ENCODE measurements around the gene ASIC4. TPM values are rescaled to one million over a fixed set of nuclear protein-coding genes. Genes with fewer than 3 reads are reported as not detected.

Gene ASIC4
- total RNA-seq, 1 donor from 2014 or later: 0.15 TPM

DNA sequence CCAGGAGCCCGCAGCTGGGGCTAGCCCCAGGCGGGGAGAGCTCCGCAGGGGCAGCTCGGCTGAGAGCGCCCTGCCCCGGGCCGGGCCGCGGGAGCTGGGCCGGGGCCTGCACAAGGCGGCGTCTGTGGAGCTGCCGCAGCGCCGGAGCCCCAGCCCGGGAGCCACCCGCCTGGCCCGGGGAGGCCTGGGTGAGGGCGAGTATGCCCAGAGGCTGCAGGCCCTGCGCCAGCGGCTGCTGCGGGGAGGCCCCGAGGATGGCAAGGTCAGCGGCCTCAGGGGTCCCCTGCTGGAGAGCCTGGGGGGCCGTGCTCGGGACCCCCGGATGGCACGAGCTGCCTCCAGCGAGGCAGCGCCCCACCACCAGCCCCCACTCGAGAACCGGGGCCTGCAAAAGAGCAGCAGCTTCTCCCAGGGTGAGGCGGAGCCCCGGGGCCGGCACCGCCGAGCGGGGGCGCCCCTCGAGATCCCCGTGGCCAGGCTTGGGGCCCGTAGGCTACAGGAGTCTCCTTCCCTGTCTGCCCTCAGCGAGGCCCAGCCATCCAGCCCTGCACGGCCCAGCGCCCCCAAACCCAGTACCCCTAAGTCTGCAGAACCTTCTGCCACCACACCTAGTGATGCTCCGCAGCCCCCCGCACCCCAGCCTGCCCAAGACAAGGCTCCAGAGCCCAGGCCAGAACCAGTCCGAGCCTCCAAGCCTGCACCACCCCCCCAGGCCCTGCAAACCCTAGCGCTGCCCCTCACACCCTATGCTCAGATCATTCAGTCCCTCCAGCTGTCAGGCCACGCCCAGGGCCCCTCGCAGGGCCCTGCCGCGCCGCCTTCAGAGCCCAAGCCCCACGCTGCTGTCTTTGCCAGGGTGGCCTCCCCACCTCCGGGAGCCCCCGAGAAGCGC, 30.6 kb upstream of the ASIC4 start:
- H3K36me3 Mint-ChIP-seq (ENCODE audit: low read depth): peaks cover 27% of the 10 kb centered on the region
- peaks cover 6% of the 10 kb centered on the region for H3K4me1 Mint-ChIP-seq (ENCODE audit: low read depth)
- no peak overlapping the region for H3K27ac Mint-ChIP-seq (ENCODE audit: unreplicated experiment)
- H3K9me3 Mint-ChIP-seq (ENCODE audit: low read depth): no peaks in the 10 kb centered on the region
- no peak for DNase-seq (ENCODE audit: low spot score)
- TF ChIP-seq CTCF (IDR thresholded peaks at IDR 0.05): no peak
- peak overlapping the region; percentile 2 for H3K4me3 Mint-ChIP-seq (ENCODE audit: unreplicated experiment)
- H3K27me3 Mint-ChIP-seq (ENCODE audit: low read depth): peaks cover 2% of the 10 kb centered on the region

GRCh38 chr2:219484343-219485200, 29.7 kb upstream of the ASIC4 start:
- Mint-ChIP-seq H3K27me3 (ENCODE audit: low read depth) (peaks cover 2% of the 10 kb centered on the region), H3K4me1 (ENCODE audit: low read depth) (peaks cover 6% of the 10 kb centered on the region), H3K4me3 (ENCODE audit: unreplicated experiment) (peak overlapping the region; percentile 28)

DNA sequence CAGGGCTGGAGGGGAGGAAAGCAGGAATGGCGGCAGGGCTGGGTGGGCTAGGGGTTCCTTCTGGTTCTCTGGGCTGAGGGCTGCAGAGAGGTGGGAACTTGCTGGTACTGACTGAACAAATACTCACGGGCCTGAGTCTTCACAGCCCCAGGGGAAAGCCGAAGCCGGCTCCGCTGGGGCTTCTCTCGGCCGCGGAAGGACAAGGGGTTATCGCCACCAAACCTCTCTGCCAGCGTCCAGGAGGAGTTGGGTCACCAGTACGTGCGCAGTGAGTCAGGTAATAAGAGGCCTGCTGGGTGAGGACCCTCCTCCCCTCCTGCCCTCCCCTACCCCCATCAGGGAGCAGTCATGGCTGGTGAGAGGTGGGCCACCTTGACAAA, 29.1 kb upstream of the ASIC4 start:
- Mint-ChIP-seq H3K4me3 (ENCODE audit: unreplicated experiment) (no peak overlapping the region), H3K9me3 (ENCODE audit: low read depth) (no peaks in the 10 kb centered on the region), H3K27me3 (ENCODE audit: low read depth) (peaks cover 2% of the 10 kb centered on the region), H3K36me3 (ENCODE audit: low read depth) (peaks cover 17% of the 10 kb centered on the region), H3K27ac (ENCODE audit: unreplicated experiment) (no peak overlapping the region), H3K4me1 (ENCODE audit: low read depth) (peaks cover 6% of the 10 kb centered on the region)
- no peak for DNase-seq (ENCODE audit: low spot score)
- no peak for TF ChIP-seq CTCF (IDR thresholded peaks at IDR 0.05)

More at GRCh38 chr2:219484343-219485200, 29.7 kb upstream of the ASIC4 start:
- Mint-ChIP-seq H3K36me3 (ENCODE audit: low read depth) (peaks cover 20% of the 10 kb centered on the region), H3K9me3 (ENCODE audit: low read depth) (no peaks in the 10 kb centered on the region), H3K27ac (ENCODE audit: unreplicated experiment) (no peak overlapping the region)
- TF ChIP-seq CTCF (IDR thresholded peaks at IDR 0.05): peak; percentile 11
- DNase-seq (ENCODE audit: low spot score): no peak

GRCh38 chr2:219486380-219486959, 27.8 kb upstream of the ASIC4 start:
- DNase-seq (ENCODE audit: low spot score): no peak
- peaks cover 6% of the 10 kb centered on the region for H3K4me1 Mint-ChIP-seq (ENCODE audit: low read depth)
- H3K27me3 Mint-ChIP-seq (ENCODE audit: low read depth): no peaks in the 10 kb centered on the region
- H3K4me3 Mint-ChIP-seq (ENCODE audit: unreplicated experiment): no peak overlapping the region
- no peaks in the 10 kb centered on the region for H3K9me3 Mint-ChIP-seq (ENCODE audit: low read depth)
- peaks cover 11% of the 10 kb centered on the region for H3K36me3 Mint-ChIP-seq (ENCODE audit: low read depth)
- no peak for TF ChIP-seq CTCF (IDR thresholded peaks at IDR 0.05)
- H3K27ac Mint-ChIP-seq (ENCODE audit: unreplicated experiment): no peak overlapping the region

Data from chondrocyte (in vitro differentiated cells).